PC-3 (cell line): Measurements from ENCODE around the gene MAB21L1. TPM values are rescaled to one million over a fixed set of nuclear protein-coding genes. Genes with fewer than 3 reads are reported as not detected.

Source experiments
- ATAC-seq: fragments of 200-7000 bp; cut with Tn5 transposase; 2 replicates; pipeline ENCODE4 v1.9.1; 2020; ENCODE audit warnings: mild to moderate bottlenecking, moderate library complexity
- BruUV-seq: library from RNA; stranded (reverse); fragments of 400-500 nt; replicated peaks from 2 replicates; lab custom pipeline; 2021; lab: Mats Ljungman, UMichigan
- CTCF ChIA-PET: fragments of 300-600 bp; sonication (Branson Sonifier 250); formaldehyde crosslinking; loops from one replicate; lab custom pipeline; 2022; ENCODE audit warnings: antibody characterized with exemption; lab: Charles Lee
- POLR2A ChIA-PET: fragments of 300-600 bp; sonication (Branson Sonifier 250); formaldehyde crosslinking; loops from one replicate; lab custom pipeline; 2022; ENCODE audit warnings: antibody characterized with exemption; ENCODE audit not compliant: unreplicated experiment; lab: Charles Lee
- DNase-seq: peaks from one replicate; pipeline ENCODE4 v3.0.0-alpha.2; 2015
- H2AFZ ChIP-seq: fragments of 300-600 bp; sonication (generic); 2 replicates; pipeline ENCODE4 v1.6.0; 2016; ENCODE audit warnings: antibody characterized with exemption, low read length
- H3F3A ChIP-seq: fragments of 300-600 bp; sonication (generic); one replicate; pipeline ENCODE4 v1.6.0; 2017; ENCODE audit warnings: antibody characterized with exemption, low read length, control low read depth, mild to moderate bottlenecking; ENCODE audit not compliant: unreplicated experiment
- H3K27ac ChIP-seq: fragments of 300-600 bp; sonication (generic); 2 replicates; pipeline ENCODE4 v1.5.1; 2016; ENCODE audit warnings: mild to moderate bottlenecking, low read length
- H3K27me3 ChIP-seq: fragments of 300-600 bp; sonication (generic); 2 replicates; pipeline ENCODE4 v1.6.1; 2016; ENCODE audit warnings: low read length, mixed read lengths
- H3K36me3 ChIP-seq: fragments of 300-600 bp; sonication (generic); 2 replicates; pipeline ENCODE4 v1.6.1; 2016; ENCODE audit warnings: low read depth, mixed run types, low read length, mixed read lengths
- H3K4me1 ChIP-seq: fragments of 300-600 bp; sonication (generic); 2 replicates; pipeline ENCODE4 v1.5.1; 2016; ENCODE audit warnings: low read length; ENCODE audit not compliant: insufficient read depth
- H3K4me2 ChIP-seq: fragments of 300-600 bp; sonication (generic); 2 replicates; pipeline ENCODE4 v1.6.0; 2016; ENCODE audit warnings: low read length
- H3K4me3 ChIP-seq: fragments of 300-600 bp; sonication (generic); 2 replicates; pipeline ENCODE4 v1.5.1; 2016; ENCODE audit warnings: mild to moderate bottlenecking, low read length, mixed read lengths
- H3K79me2 ChIP-seq: fragments of 300-600 bp; sonication (generic); 2 replicates; pipeline ENCODE4 v1.6.1; 2017; ENCODE audit warnings: low read length, mixed read lengths
- H3K9ac ChIP-seq: fragments of 300-600 bp; sonication (generic); 2 replicates; pipeline ENCODE4 v1.6.0; 2016; ENCODE audit warnings: mild to moderate bottlenecking, low read length
- H3K9me2 ChIP-seq: fragments of 300-600 bp; sonication (generic); replicated peaks from 2 replicates; pipeline ENCODE4 v1.6.1; 2016; ENCODE audit warnings: mixed run types, low read length, mixed read lengths
- H3K9me3 ChIP-seq: fragments of 300-600 bp; sonication (generic); 2 replicates; pipeline ENCODE4 v1.6.1; 2016; ENCODE audit warnings: low read length, mixed read lengths
- H4K20me1 ChIP-seq: fragments of 300-600 bp; sonication (generic); 2 replicates; pipeline ENCODE4 v1.6.1; 2016; ENCODE audit warnings: low read length, mixed read lengths
- CTCF ChIP-seq: fragments of 300-600 bp; sonication (generic); conservative IDR thresholded peaks from 2 replicates; pipeline ENCODE4 v1.5.1; 2017; ENCODE audit warnings: antibody characterized with exemption, low read depth, mild to moderate bottlenecking, low read length
- EZH2 ChIP-seq: fragments of 300-600 bp; sonication (generic); IDR thresholded peaks from one replicate; pipeline ENCODE4 v1.6.1; 2017; ENCODE audit warnings: antibody characterized with exemption, mild to moderate bottlenecking, low read length; ENCODE audit not compliant: unreplicated experiment
- EZH2phosphoT487 ChIP-seq: fragments of 300-600 bp; sonication (generic); IDR thresholded peaks from 2 replicates; pipeline ENCODE4 v1.6.1; 2018; ENCODE audit warnings: mild to moderate bottlenecking, antibody characterized with exemption, low read length, borderline replicate concordance
- intact Hi-C: fragments of 100-400 bp; cut with micrococcal nuclease; formaldehyde crosslinking; loops from 2 replicates; pipeline ENCODE4 v1.9.0; 2023
- total RNA-seq: library from RNA; depleted of rRNA; stranded (reverse); fragments of >200 nt; gene quantifications from 2 replicates; pipeline ENCODE4 v1.2.3, GENCODE V29; 2014

MAB21L1 gene
- total RNA-seq, 1 experiment from 2014 or later = not detected

- ATAC-seq (no peak), DNase-seq (no peak)
- Histone ChIP-seq H4K20me1 (no peaks in the 10 kb centered on the region), H3F3A (no peaks in the 10 kb centered on the region), H3K4me3 (no peak overlapping the region), H3K9ac (no peak overlapping the region), H3K4me1 (no peaks in the 10 kb centered on the region), H3K4me2 (no peak overlapping the region), H3K27ac (no peak overlapping the region), H3K9me3 (no peaks in the 10 kb centered on the region), H3K79me2 (no peaks in the 10 kb centered on the region), H2AFZ (no peak overlapping the region), H3K27me3 (no peaks in the 10 kb centered on the region), H3K9me2 (no peaks in the 10 kb centered on the region), H3K36me3 (no peaks in the 10 kb centered on the region)
- intact Hi-C loops = no loop called here
- POLR2A ChIA-PET = no interaction called here
- no TSS peak for BruUV-seq
- TF ChIP-seq EZH2 (no peak), CTCF (no peak), EZH2phosphoT487 (no peak)
- CTCF ChIA-PET = no interaction called here
These were observed 1.8 kb downstream of the MAB21L1 start for GRCh38 chr13:35474496-35475211.

GRCh38 chr13:35473802-35474201 is 2.7 kb downstream of the MAB21L1 start:
- DNase-seq = no peak
- BruUV-seq = no TSS peak
- Histone ChIP-seq H2AFZ (no peak overlapping the region), H3F3A (no peaks in the 10 kb centered on the region), H3K36me3 (no peaks in the 10 kb centered on the region), H3K27ac (no peak overlapping the region), H4K20me1 (no peaks in the 10 kb centered on the region), H3K9me3 (no peaks in the 10 kb centered on the region), H3K9ac (no peak overlapping the region), H3K9me2 (no peaks in the 10 kb centered on the region), H3K27me3 (no peaks in the 10 kb centered on the region), H3K4me2 (no peak overlapping the region), H3K4me3 (no peak overlapping the region), H3K79me2 (no peaks in the 10 kb centered on the region), H3K4me1 (no peaks in the 10 kb centered on the region)
- CTCF ChIA-PET = no interaction called here
- ATAC-seq = no peak
- no peak for TF ChIP-seq EZH2
- no peak for TF ChIP-seq EZH2phosphoT487
- no peak for TF ChIP-seq CTCF
- intact Hi-C loops = no loop called here
- POLR2A ChIA-PET = no interaction called here

- H2AFZ ChIP-seq = no peak overlapping the region
- CTCF ChIA-PET = no interaction called here
- no TSS peak for BruUV-seq
- intact Hi-C loops = no loop called here
- no peaks in the 10 kb centered on the region for H3K79me2 ChIP-seq
- POLR2A ChIA-PET = no interaction called here
- H3K9me3 ChIP-seq = no peaks in the 10 kb centered on the region
- no peak overlapping the region for H3K4me2 ChIP-seq
- no peaks in the 10 kb centered on the region for H4K20me1 ChIP-seq
- ATAC-seq (no peak), DNase-seq (no peak)
- no peaks in the 10 kb centered on the region for H3K9me2 ChIP-seq
- TF ChIP-seq EZH2phosphoT487 = no peak
- TF ChIP-seq CTCF = no peak
- TF ChIP-seq EZH2 = no peak
- no peaks in the 10 kb centered on the region for H3K27me3 ChIP-seq
- H3K9ac ChIP-seq = no peak overlapping the region
- no peaks in the 10 kb centered on the region for H3F3A ChIP-seq
- H3K36me3 ChIP-seq = no peaks in the 10 kb centered on the region
- H3K27ac ChIP-seq = no peak overlapping the region
- H3K4me3 ChIP-seq = no peak overlapping the region
- H3K4me1 ChIP-seq = no peaks in the 10 kb centered on the region
These were observed 3.2 kb downstream of the MAB21L1 start for GRCh38 chr13:35473206-35473775.
